Measurements from ENCODE around the gene HRH1. TPM values are rescaled to one million over a fixed set of nuclear protein-coding genes. Genes with fewer than 3 reads are reported as not detected.
A peak's percentile ranks its signal among the peaks of the same experiment; 100 is the strongest.

HRH1 gene
- total and polyA plus RNA-seq, 7 experiments from 2014 or later = 0.17 to 1.1 TPM; not detected in 5

GRCh38 chr3:11140030-11140712 lies 14.1 kb upstream of the HRH1 start:
- Mint-ChIP-seq H3K27me3 (peaks cover 15 to 28% (median 19%) of the 10 kb centered on the region in 5 donors), H3K4me1 (peaks cover 0 to 19% (median 6%) of the 10 kb centered on the region in 7 donors), H3K9me3 (peaks cover 0 to 7% (median 0%) of the 10 kb centered on the region in 11 donors), H3K36me3 (peaks cover 0 to 6% (median 0%) of the 10 kb centered on the region in 5 donors), H3K27ac (peak overlapping the region in 2 of 9 donors; percentile 2 to 69), H3K4me3 (peak overlapping the region in 3 of 10 donors; percentile 30 to 71 (median 32))
- ATAC-seq (peak; percentile 69), DNase-seq (peak in 1 of 9 donors; percentile 48)
- Histone ChIP-seq H3K36me3 (ENCODE audit: control insufficient read depth in 2 of 3, insufficient read depth in 3 of 3, low read length in 3 of 3) (no peaks in the 10 kb centered on the region), H3K4me3 (ENCODE audit: low read length) (no peak overlapping the region), H3K4me1 (ENCODE audit: control insufficient read depth in 2 of 2, insufficient read depth in 2 of 2, low read length in 2 of 2) (no peaks in the 10 kb centered on the region), H3K27ac (ENCODE audit: low read depth, low read length) (no peak overlapping the region), H3K9me3 (ENCODE audit: control insufficient read depth in 2 of 3, low read length in 3 of 3) (no peaks in the 10 kb centered on the region), H3K27me3 (ENCODE audit: control insufficient read depth in 2 of 2, insufficient read depth in 2 of 2, low read length in 2 of 2) (no peaks in the 10 kb centered on the region)
- CTCF ChIA-PET = no interaction called here
- intact Hi-C loops (cut with micrococcal nuclease) = no loop called here
- POLR2A ChIA-PET = no interaction called here

GRCh38 chr3:11140713-11141104 lies 13.6 kb upstream of the HRH1 start:
- ATAC-seq = no peak

GRCh38 chr3:11143476-11143875 lies 10.8 kb upstream of the HRH1 start:
- no peaks in the 10 kb centered on the region for H3K4me1 ChIP-seq (ENCODE audit: control insufficient read depth in 2 of 2, insufficient read depth in 2 of 2, low read length in 2 of 2)
- ATAC-seq (no peak), DNase-seq (no peak)
- no peaks in the 10 kb centered on the region for H3K9me3 ChIP-seq (ENCODE audit: control insufficient read depth in 2 of 3, low read length in 3 of 3)
- H3K4me3 Mint-ChIP-seq = no peak overlapping the region
- ChIA-PET CTCF (interaction anchor here (0.7 kb wide), 2 partner anchors 80 to 367 kb away, joined by 3 to 6 read pairs; no protein-coding TSS in a partner anchor), POLR2A (no interaction called here)
- H3K27me3 ChIP-seq (ENCODE audit: control insufficient read depth in 2 of 2, insufficient read depth in 2 of 2, low read length in 2 of 2) = no peaks in the 10 kb centered on the region
- peaks cover 0 to 6% (median 0%) of the 10 kb centered on the region in 5 donors for H3K36me3 Mint-ChIP-seq
- H3K4me3 ChIP-seq (ENCODE audit: low read length) = no peak overlapping the region
- peaks cover 0 to 19% (median 6%) of the 10 kb centered on the region in 7 donors for H3K4me1 Mint-ChIP-seq
- peaks cover 0 to 5% (median 0%) of the 10 kb centered on the region in 11 donors for H3K9me3 Mint-ChIP-seq
- peaks cover 23 to 42% (median 33%) of the 10 kb centered on the region in 5 donors for H3K27me3 Mint-ChIP-seq
- no peaks in the 10 kb centered on the region for H3K36me3 ChIP-seq (ENCODE audit: control insufficient read depth in 2 of 3, insufficient read depth in 3 of 3, low read length in 3 of 3)
- no peak overlapping the region for H3K27ac ChIP-seq (ENCODE audit: low read depth, low read length)
- no peak overlapping the region for H3K27ac Mint-ChIP-seq
- intact Hi-C loops (cut with micrococcal nuclease) = no loop called here

More at GRCh38 chr3:11140713-11141104, 13.6 kb upstream of the HRH1 start:
- Mint-ChIP-seq H3K27me3 (peaks cover 15 to 28% (median 23%) of the 10 kb centered on the region in 5 donors), H3K9me3 (peaks cover 0 to 7% (median 0%) of the 10 kb centered on the region in 11 donors), H3K4me3 (peak overlapping the region in 2 of 10 donors; percentile 32 to 71), H3K4me1 (peaks cover 0 to 19% (median 6%) of the 10 kb centered on the region in 7 donors), H3K27ac (peak overlapping the region in 1 of 9 donors; percentile 69), H3K36me3 (peaks cover 0 to 6% (median 0%) of the 10 kb centered on the region in 5 donors)
- no peaks in the 10 kb centered on the region for H3K27me3 ChIP-seq (ENCODE audit: control insufficient read depth in 2 of 2, insufficient read depth in 2 of 2, low read length in 2 of 2)
- H3K27ac ChIP-seq (ENCODE audit: low read depth, low read length) = no peak overlapping the region
- ChIA-PET POLR2A (no interaction called here), CTCF (no interaction called here)
- no peak for DNase-seq
- intact Hi-C loops (cut with micrococcal nuclease) = no loop called here
- no peaks in the 10 kb centered on the region for H3K36me3 ChIP-seq (ENCODE audit: control insufficient read depth in 2 of 3, insufficient read depth in 3 of 3, low read length in 3 of 3)
- no peak overlapping the region for H3K4me3 ChIP-seq (ENCODE audit: low read length)
- no peaks in the 10 kb centered on the region for H3K9me3 ChIP-seq (ENCODE audit: control insufficient read depth in 2 of 3, low read length in 3 of 3)
- no peaks in the 10 kb centered on the region for H3K4me1 ChIP-seq (ENCODE audit: control insufficient read depth in 2 of 2, insufficient read depth in 2 of 2, low read length in 2 of 2)

- peaks cover 0 to 5% (median 0%) of the 10 kb centered on the region in 11 donors for H3K9me3 Mint-ChIP-seq
- intact Hi-C loops (cut with micrococcal nuclease) = no loop called here
- H3K27ac ChIP-seq (ENCODE audit: low read depth, low read length) = no peak overlapping the region
- H3K9me3 ChIP-seq (ENCODE audit: control insufficient read depth in 2 of 3, low read length in 3 of 3) = no peaks in the 10 kb centered on the region
- ChIA-PET CTCF (no interaction called here), POLR2A (no interaction called here)
- no peak overlapping the region for H3K27ac Mint-ChIP-seq
- H3K36me3 ChIP-seq (ENCODE audit: control insufficient read depth in 2 of 3, insufficient read depth in 3 of 3, low read length in 3 of 3) = no peaks in the 10 kb centered on the region
- no peak overlapping the region for H3K4me3 ChIP-seq (ENCODE audit: low read length)
- peaks cover 0 to 6% (median 0%) of the 10 kb centered on the region in 5 donors for H3K36me3 Mint-ChIP-seq
- peaks cover 21 to 52% (median 29%) of the 10 kb centered on the region in 5 donors for H3K27me3 Mint-ChIP-seq
- H3K4me1 ChIP-seq (ENCODE audit: control insufficient read depth in 2 of 2, insufficient read depth in 2 of 2, low read length in 2 of 2) = no peaks in the 10 kb centered on the region
- no peaks in the 10 kb centered on the region for H3K27me3 ChIP-seq (ENCODE audit: control insufficient read depth in 2 of 2, insufficient read depth in 2 of 2, low read length in 2 of 2)
- DNase-seq = no peak
- ATAC-seq = no peak
- peaks cover 0 to 14% (median 6%) of the 10 kb centered on the region in 7 donors for H3K4me1 Mint-ChIP-seq
- no peak overlapping the region for H3K4me3 Mint-ChIP-seq
Observed at GRCh38 chr3:11144996-11145395, 9.3 kb upstream of the HRH1 start.

GRCh38 chr3:11145888-11146287 lies 8.4 kb upstream of the HRH1 start:
- H3K27ac Mint-ChIP-seq = no peak overlapping the region
- H3K27me3 Mint-ChIP-seq = peaks cover 18 to 54% (median 27%) of the 10 kb centered on the region in 5 donors
- Histone ChIP-seq H3K4me3 (ENCODE audit: low read length) (no peak overlapping the region), H3K9me3 (ENCODE audit: control insufficient read depth in 2 of 3, low read length in 3 of 3) (no peaks in the 10 kb centered on the region), H3K36me3 (ENCODE audit: control insufficient read depth in 2 of 3, insufficient read depth in 3 of 3, low read length in 3 of 3) (no peaks in the 10 kb centered on the region), H3K27ac (ENCODE audit: low read depth, low read length) (no peak overlapping the region), H3K27me3 (ENCODE audit: control insufficient read depth in 2 of 2, insufficient read depth in 2 of 2, low read length in 2 of 2) (no peaks in the 10 kb centered on the region), H3K4me1 (ENCODE audit: control insufficient read depth in 2 of 2, insufficient read depth in 2 of 2, low read length in 2 of 2) (no peaks in the 10 kb centered on the region)
- intact Hi-C loops (cut with micrococcal nuclease) = no loop called here
- ChIA-PET POLR2A (no interaction called here), CTCF (no interaction called here)
- ATAC-seq (no peak), DNase-seq (no peak)
- H3K4me3 Mint-ChIP-seq = no peak overlapping the region
- H3K36me3 Mint-ChIP-seq = peaks cover 0 to 1% (median 0%) of the 10 kb centered on the region in 5 donors
- H3K9me3 Mint-ChIP-seq = peaks cover 0 to 5% (median 0%) of the 10 kb centered on the region in 11 donors
- H3K4me1 Mint-ChIP-seq = peaks cover 0 to 5% (median 0%) of the 10 kb centered on the region in 7 donors

GRCh38 chr3:11146773-11147660 lies 7.3 kb upstream of the HRH1 start:
- ATAC-seq = no peak
- Mint-ChIP-seq H3K27me3 (peaks cover 21 to 65% (median 38%) of the 10 kb centered on the region in 5 donors), H3K36me3 (peaks cover 0 to 1% (median 0%) of the 10 kb centered on the region in 5 donors)

More at GRCh38 chr3:11146773-11147660, 7.3 kb upstream of the HRH1 start:
- DNase-seq = no peak
- no peaks in the 10 kb centered on the region for H3K36me3 ChIP-seq (ENCODE audit: control insufficient read depth in 2 of 3, insufficient read depth in 3 of 3, low read length in 3 of 3)
- H3K4me1 ChIP-seq (ENCODE audit: control insufficient read depth in 2 of 2, insufficient read depth in 2 of 2, low read length in 2 of 2) = no peaks in the 10 kb centered on the region
- ChIA-PET POLR2A (no interaction called here), CTCF (no interaction called here)
- intact Hi-C loops (cut with micrococcal nuclease) = no loop called here
- H3K9me3 ChIP-seq (ENCODE audit: control insufficient read depth in 2 of 3, low read length in 3 of 3) = no peaks in the 10 kb centered on the region
- H3K4me3 ChIP-seq (ENCODE audit: low read length) = no peak overlapping the region
- Mint-ChIP-seq H3K9me3 (peaks cover 0 to 5% (median 0%) of the 10 kb centered on the region in 11 donors), H3K27ac (no peak overlapping the region), H3K4me3 (no peak overlapping the region), H3K4me1 (peaks cover 0 to 4% (median 0%) of the 10 kb centered on the region in 7 donors)
- no peaks in the 10 kb centered on the region for H3K27me3 ChIP-seq (ENCODE audit: control insufficient read depth in 2 of 2, insufficient read depth in 2 of 2, low read length in 2 of 2)
- H3K27ac ChIP-seq (ENCODE audit: low read depth, low read length) = no peak overlapping the region
